Measurements from ENCODE around the gene WASF3.

Gene WASF3

GRCh38 chr13:26653842-26654241, 96.4 kb downstream of the WASF3 start:
- Histone ChIP-seq H3K4me2 (ENCODE audit: insufficient read depth, low read length, poor library complexity, severe bottlenecking) (no peak overlapping the region), H4K91ac (ENCODE audit: low read depth, low read length, poor library complexity) (no peak overlapping the region), H3K4me1 (ENCODE audit: control insufficient read depth in 2 of 2, insufficient read depth in 1 of 2, low read depth in 1 of 2, low read length in 2 of 2) (peaks cover 2 to 3% of the 10 kb centered on the region in 2 donors), H3K27ac (replicated peaks; ENCODE audit: low read length) (no peak overlapping the region), H2BK15ac (ENCODE audit: low read length) (no peak overlapping the region), H2BK120ac (ENCODE audit: low read depth, low read length) (no peak overlapping the region), H4K8ac (ENCODE audit: low read depth, low read length) (no peak overlapping the region), H2AFZ (ENCODE audit: low read length) (no peak overlapping the region), H2BK5ac (ENCODE audit: low read length) (no peak overlapping the region), H3K27me3 (ENCODE audit: control insufficient read depth in 3 of 3, insufficient read depth in 3 of 3, low read depth in 1 of 3, low read length in 3 of 3) (no peaks in the 10 kb centered on the region), H3K18ac (ENCODE audit: low read length) (no peak overlapping the region), H2BK12ac (ENCODE audit: low read length) (no peak overlapping the region), H3K4me3 (ENCODE audit: low read length in 2 of 2) (no peak overlapping the region), H3K14ac (ENCODE audit: low read length) (no peak overlapping the region), H3K4ac (ENCODE audit: low read length) (no peak overlapping the region), H3K79me1 (ENCODE audit: low read depth, low read length) (no peaks in the 10 kb centered on the region), H3K36me3 (replicated peaks in 1 of 2; ENCODE audit: control insufficient read depth in 2 of 2, insufficient read depth in 2 of 2, low read length in 2 of 2) (no peaks in the 10 kb centered on the region), H3K23ac (ENCODE audit: low read depth, low read length, poor library complexity) (no peak overlapping the region), H3K9ac (ENCODE audit: low read depth, low read length, poor library complexity) (no peak overlapping the region), H2AK5ac (ENCODE audit: low read depth, low read length) (no peak overlapping the region), H3K9me3 (replicated peaks in 1 of 2; ENCODE audit: control insufficient read depth in 2 of 2, insufficient read depth in 1 of 2, low read depth in 1 of 2, low read length in 2 of 2) (peaks cover 2 to 14% of the 10 kb centered on the region in 2 donors)
- WGBS, 2 donors (ENCODE audit: extremely low coverage in 2 of 2, insufficient read length in 2 of 2, insufficient replicate concordance in 1 of 2): no CpG with 5 or more reads among the region's 4 CpGs
- DNase-seq (ENCODE audit: low spot score): no peak

GRCh38 chr13:26656919-26657318, 99.4 kb downstream of the WASF3 start:
- Histone ChIP-seq H3K9ac (ENCODE audit: low read depth, low read length, poor library complexity) (no peak overlapping the region), H3K14ac (ENCODE audit: low read length) (no peak overlapping the region), H2BK12ac (ENCODE audit: low read length) (no peak overlapping the region), H3K18ac (ENCODE audit: low read length) (no peak overlapping the region), H3K27ac (replicated peaks; ENCODE audit: low read length) (no peak overlapping the region), H3K4me3 (ENCODE audit: low read length in 2 of 2) (no peak overlapping the region), H3K4me2 (ENCODE audit: insufficient read depth, low read length, poor library complexity, severe bottlenecking) (no peak overlapping the region), H3K36me3 (replicated peaks in 1 of 2; ENCODE audit: control insufficient read depth in 2 of 2, insufficient read depth in 2 of 2, low read length in 2 of 2) (no peaks in the 10 kb centered on the region), H2AK5ac (ENCODE audit: low read depth, low read length) (no peak overlapping the region), H3K4me1 (ENCODE audit: control insufficient read depth in 2 of 2, insufficient read depth in 1 of 2, low read depth in 1 of 2, low read length in 2 of 2) (peaks cover 2 to 23% of the 10 kb centered on the region in 2 donors), H2BK5ac (ENCODE audit: low read length) (no peak overlapping the region), H2BK15ac (ENCODE audit: low read length) (no peak overlapping the region), H4K8ac (ENCODE audit: low read depth, low read length) (no peak overlapping the region), H2AFZ (ENCODE audit: low read length) (no peak overlapping the region), H4K91ac (ENCODE audit: low read depth, low read length, poor library complexity) (no peak overlapping the region), H2BK120ac (ENCODE audit: low read depth, low read length) (no peak overlapping the region), H3K9me3 (replicated peaks in 1 of 2; ENCODE audit: control insufficient read depth in 2 of 2, insufficient read depth in 1 of 2, low read depth in 1 of 2, low read length in 2 of 2) (no peaks in the 10 kb centered on the region), H3K23ac (ENCODE audit: low read depth, low read length, poor library complexity) (no peak overlapping the region), H3K4ac (ENCODE audit: low read length) (no peak overlapping the region), H3K79me1 (ENCODE audit: low read depth, low read length) (peaks cover 4% of the 10 kb centered on the region), H3K27me3 (ENCODE audit: control insufficient read depth in 3 of 3, insufficient read depth in 3 of 3, low read depth in 1 of 3, low read length in 3 of 3) (no peaks in the 10 kb centered on the region)
- peak; percentile 49 for DNase-seq (ENCODE audit: low spot score)
- no CpG with 5 or more reads among the region's 4 CpGs for WGBS, 2 donors (ENCODE audit: extremely low coverage in 2 of 2, insufficient read length in 2 of 2, insufficient replicate concordance in 1 of 2)

- DNase-seq (ENCODE audit: low spot score): peak; percentile 43
- H2BK15ac ChIP-seq (ENCODE audit: low read length): no peak overlapping the region
Measured at GRCh38 chr13:26658448-26659385, 101.2 kb downstream of the WASF3 start.

GRCh38 chr13:26660185-26660584, 102.7 kb downstream of the WASF3 start:
- H3K23ac ChIP-seq (ENCODE audit: low read depth, low read length, poor library complexity): peak overlapping the region; percentile 45
- no peak overlapping the region for H2BK120ac ChIP-seq (ENCODE audit: low read depth, low read length)
- no peak overlapping the region for H2AFZ ChIP-seq (ENCODE audit: low read length)
- WGBS, 2 donors (ENCODE audit: extremely low coverage in 2 of 2, insufficient read length in 2 of 2, insufficient replicate concordance in 1 of 2): no CpG with 5 or more reads among the region's 5 CpGs
- H2BK12ac ChIP-seq (ENCODE audit: low read length): no peak overlapping the region
- H3K9me3 ChIP-seq (replicated peaks in 1 of 2; ENCODE audit: control insufficient read depth in 2 of 2, insufficient read depth in 1 of 2, low read depth in 1 of 2, low read length in 2 of 2): no peaks in the 10 kb centered on the region
- no peak overlapping the region for H2AK5ac ChIP-seq (ENCODE audit: low read depth, low read length)
- no peak overlapping the region for H3K27ac ChIP-seq (replicated peaks; ENCODE audit: low read length)
- peaks cover 2 to 23% of the 10 kb centered on the region in 2 donors for H3K4me1 ChIP-seq (ENCODE audit: control insufficient read depth in 2 of 2, insufficient read depth in 1 of 2, low read depth in 1 of 2, low read length in 2 of 2)
- H3K4me3 ChIP-seq (ENCODE audit: low read length in 2 of 2): no peak overlapping the region
- no peak overlapping the region for H4K8ac ChIP-seq (ENCODE audit: low read depth, low read length)
- H2BK5ac ChIP-seq (ENCODE audit: low read length): no peak overlapping the region
- H3K36me3 ChIP-seq (replicated peaks in 1 of 2; ENCODE audit: control insufficient read depth in 2 of 2, insufficient read depth in 2 of 2, low read length in 2 of 2): peaks cover 0 to 2% of the 10 kb centered on the region in 2 donors
- no peak overlapping the region for H3K9ac ChIP-seq (ENCODE audit: low read depth, low read length, poor library complexity)
- peak overlapping the region; percentile 84 for H3K18ac ChIP-seq (ENCODE audit: low read length)
- DNase-seq (ENCODE audit: low spot score): no peak
- peak overlapping the region; percentile 73 for H3K14ac ChIP-seq (ENCODE audit: low read length)
- H4K91ac ChIP-seq (ENCODE audit: low read depth, low read length, poor library complexity): no peak overlapping the region
- H3K4me2 ChIP-seq (ENCODE audit: insufficient read depth, low read length, poor library complexity, severe bottlenecking): no peak overlapping the region
- H3K4ac ChIP-seq (ENCODE audit: low read length): no peak overlapping the region
- H3K79me1 ChIP-seq (ENCODE audit: low read depth, low read length): peaks cover 4% of the 10 kb centered on the region
- H3K27me3 ChIP-seq (ENCODE audit: control insufficient read depth in 3 of 3, insufficient read depth in 3 of 3, low read depth in 1 of 3, low read length in 3 of 3): no peaks in the 10 kb centered on the region
- no peak overlapping the region for H2BK15ac ChIP-seq (ENCODE audit: low read length)

More at GRCh38 chr13:26658448-26659385, 101.2 kb downstream of the WASF3 start:
- H3K4ac ChIP-seq (ENCODE audit: low read length): no peak overlapping the region
- no peak overlapping the region for H3K23ac ChIP-seq (ENCODE audit: low read depth, low read length, poor library complexity)
- no peak overlapping the region for H3K9ac ChIP-seq (ENCODE audit: low read depth, low read length, poor library complexity)
- no peaks in the 10 kb centered on the region for H3K9me3 ChIP-seq (replicated peaks in 1 of 2; ENCODE audit: control insufficient read depth in 2 of 2, insufficient read depth in 1 of 2, low read depth in 1 of 2, low read length in 2 of 2)
- no peak overlapping the region for H2BK120ac ChIP-seq (ENCODE audit: low read depth, low read length)
- no peak overlapping the region for H3K14ac ChIP-seq (ENCODE audit: low read length)
- H3K4me3 ChIP-seq (ENCODE audit: low read length in 2 of 2): no peak overlapping the region
- H3K27ac ChIP-seq (replicated peaks; ENCODE audit: low read length): peak overlapping the region; percentile 21
- H4K8ac ChIP-seq (ENCODE audit: low read depth, low read length): no peak overlapping the region
- no peak overlapping the region for H3K18ac ChIP-seq (ENCODE audit: low read length)
- no peak overlapping the region for H4K91ac ChIP-seq (ENCODE audit: low read depth, low read length, poor library complexity)
- H2BK12ac ChIP-seq (ENCODE audit: low read length): no peak overlapping the region
- H3K36me3 ChIP-seq (replicated peaks in 1 of 2; ENCODE audit: control insufficient read depth in 2 of 2, insufficient read depth in 2 of 2, low read length in 2 of 2): no peaks in the 10 kb centered on the region
- H3K79me1 ChIP-seq (ENCODE audit: low read depth, low read length): peaks cover 4% of the 10 kb centered on the region
- peaks cover 2 to 23% of the 10 kb centered on the region in 2 donors for H3K4me1 ChIP-seq (ENCODE audit: control insufficient read depth in 2 of 2, insufficient read depth in 1 of 2, low read depth in 1 of 2, low read length in 2 of 2)
- H3K27me3 ChIP-seq (ENCODE audit: control insufficient read depth in 3 of 3, insufficient read depth in 3 of 3, low read depth in 1 of 3, low read length in 3 of 3): no peaks in the 10 kb centered on the region
- WGBS, 2 donors (ENCODE audit: extremely low coverage in 2 of 2, insufficient read length in 2 of 2, insufficient replicate concordance in 1 of 2): no CpG with 5 or more reads among the region's 4 CpGs
- H2AFZ ChIP-seq (ENCODE audit: low read length): no peak overlapping the region
- no peak overlapping the region for H2AK5ac ChIP-seq (ENCODE audit: low read depth, low read length)
- no peak overlapping the region for H3K4me2 ChIP-seq (ENCODE audit: insufficient read depth, low read length, poor library complexity, severe bottlenecking)
- H2BK5ac ChIP-seq (ENCODE audit: low read length): no peak overlapping the region

All from neuronal stem cell (in vitro differentiated cells).